HG03442 (cell line): ENCODE measurements around the gene REG4.

ENCODE experiments used
- ATAC-seq: cut with Tn5 transposase; IDR thresholded peaks from one replicate; pipeline ENCODE4 v1.9.1; 2021; ENCODE audit warnings: mild to moderate bottlenecking, moderate library complexity; ENCODE audit not compliant: unreplicated experiment

Gene REG4

DNA sequence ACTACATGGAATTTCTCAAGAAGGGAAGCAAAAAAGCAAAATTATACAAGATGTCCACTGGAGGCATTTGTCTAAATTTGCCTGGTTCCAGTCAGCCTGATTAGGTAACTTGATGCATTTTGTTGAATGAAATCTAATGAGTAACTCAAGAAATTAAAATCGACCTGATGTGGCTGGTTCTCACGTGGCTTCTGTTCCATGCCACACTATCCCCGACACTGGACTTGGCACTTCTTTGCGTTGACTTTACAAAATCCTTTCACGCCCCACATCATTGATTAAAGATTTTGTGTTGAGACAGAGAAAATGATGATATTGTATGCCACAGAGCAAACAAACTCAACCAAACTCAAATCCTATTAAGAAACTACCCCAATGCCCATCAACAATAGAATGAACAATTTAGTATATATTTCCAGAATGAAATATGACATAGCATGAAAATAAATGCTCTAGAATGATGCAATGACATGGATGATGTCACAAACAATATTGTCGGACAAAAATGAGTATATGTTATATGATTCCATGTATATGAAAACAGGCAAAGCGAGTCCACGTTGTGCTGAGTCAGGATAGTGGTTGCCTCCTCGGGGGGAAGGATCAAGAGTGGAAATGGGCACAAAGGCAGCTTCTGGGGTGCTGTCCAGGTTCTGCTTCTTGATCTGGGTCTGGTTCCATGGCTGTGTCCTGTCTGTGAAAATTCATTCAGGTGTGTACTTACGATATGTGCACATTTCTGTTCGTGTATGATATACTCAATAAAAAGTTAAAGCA, 29.6 kb downstream of the REG4 start:
- no peak for ATAC-seq

DNA sequence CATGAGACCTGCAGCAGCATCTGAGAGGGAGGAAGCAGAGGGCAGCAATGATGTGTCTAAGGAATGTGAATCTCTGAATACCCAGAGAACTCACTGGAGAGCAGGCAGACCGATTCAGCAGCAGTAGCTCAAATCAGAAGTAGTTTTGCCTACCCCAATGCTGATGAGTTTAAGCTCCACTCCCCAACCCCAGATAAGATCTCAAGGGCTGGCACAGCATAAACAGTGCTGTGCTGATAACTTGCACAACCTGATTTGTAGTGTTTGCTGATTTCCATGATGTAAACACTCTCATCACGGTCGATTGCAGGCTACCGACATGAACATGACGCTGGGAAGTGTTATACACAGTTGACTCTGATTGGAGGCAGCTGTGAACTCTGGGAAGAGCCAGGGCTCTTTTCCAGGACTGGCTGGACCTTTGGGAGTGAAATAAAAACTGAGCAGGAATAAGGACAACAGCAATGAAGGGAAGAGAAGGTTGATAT, 31.3 kb downstream of the REG4 start:
- no peak for ATAC-seq

DNA sequence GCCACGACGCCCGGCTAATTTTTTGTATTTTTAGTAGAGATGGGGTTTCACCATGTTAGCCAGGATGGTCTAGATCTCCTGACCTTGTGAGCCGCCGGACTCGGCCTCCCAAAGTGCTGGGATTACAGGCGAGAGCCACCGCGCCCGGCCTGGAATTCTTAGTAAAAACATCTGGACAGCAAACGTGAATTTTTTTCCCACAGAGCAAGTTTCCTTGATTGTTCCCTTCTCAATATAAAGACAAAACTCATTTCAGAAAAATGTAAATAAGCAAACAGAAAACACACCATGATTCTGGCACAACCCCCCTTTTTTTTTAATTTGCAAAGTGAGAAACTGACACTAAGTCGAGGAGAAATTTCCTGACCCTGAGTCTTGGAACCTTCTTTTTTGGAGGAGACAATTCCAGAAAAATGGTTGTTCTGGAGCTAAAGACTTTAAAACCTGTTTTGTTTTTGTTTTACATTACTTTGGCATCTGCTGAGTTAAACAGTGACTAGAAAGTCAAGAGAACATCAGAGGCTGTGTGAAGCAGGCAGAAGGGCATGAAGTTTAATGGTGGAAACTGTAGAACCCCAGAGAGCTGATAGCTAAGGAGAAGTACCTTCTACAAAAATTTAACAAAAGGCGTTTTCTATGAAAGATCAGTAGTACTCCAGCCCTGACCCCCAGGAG, 32.2 kb downstream of the REG4 start:
- ATAC-seq = no peak

DNA sequence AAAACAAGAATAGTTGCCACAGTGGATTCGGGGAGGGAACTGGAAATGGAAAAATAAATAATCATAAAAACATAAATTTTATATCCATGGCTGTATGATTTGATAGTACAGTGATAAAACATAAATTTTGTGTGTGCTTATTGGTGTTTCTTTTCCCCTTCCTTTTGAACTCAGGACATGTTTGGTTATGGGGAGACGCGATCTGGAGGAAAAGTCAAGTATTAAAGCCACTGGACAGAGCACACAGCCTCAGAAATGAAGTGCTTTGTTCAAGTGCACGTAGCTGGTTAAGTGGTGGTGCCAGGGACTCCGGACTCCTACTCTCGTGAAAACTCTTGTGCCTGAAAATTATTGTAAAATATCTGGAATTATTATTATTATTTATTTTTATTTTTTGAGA, 32.9 kb downstream of the REG4 start:
- no peak for ATAC-seq

DNA sequence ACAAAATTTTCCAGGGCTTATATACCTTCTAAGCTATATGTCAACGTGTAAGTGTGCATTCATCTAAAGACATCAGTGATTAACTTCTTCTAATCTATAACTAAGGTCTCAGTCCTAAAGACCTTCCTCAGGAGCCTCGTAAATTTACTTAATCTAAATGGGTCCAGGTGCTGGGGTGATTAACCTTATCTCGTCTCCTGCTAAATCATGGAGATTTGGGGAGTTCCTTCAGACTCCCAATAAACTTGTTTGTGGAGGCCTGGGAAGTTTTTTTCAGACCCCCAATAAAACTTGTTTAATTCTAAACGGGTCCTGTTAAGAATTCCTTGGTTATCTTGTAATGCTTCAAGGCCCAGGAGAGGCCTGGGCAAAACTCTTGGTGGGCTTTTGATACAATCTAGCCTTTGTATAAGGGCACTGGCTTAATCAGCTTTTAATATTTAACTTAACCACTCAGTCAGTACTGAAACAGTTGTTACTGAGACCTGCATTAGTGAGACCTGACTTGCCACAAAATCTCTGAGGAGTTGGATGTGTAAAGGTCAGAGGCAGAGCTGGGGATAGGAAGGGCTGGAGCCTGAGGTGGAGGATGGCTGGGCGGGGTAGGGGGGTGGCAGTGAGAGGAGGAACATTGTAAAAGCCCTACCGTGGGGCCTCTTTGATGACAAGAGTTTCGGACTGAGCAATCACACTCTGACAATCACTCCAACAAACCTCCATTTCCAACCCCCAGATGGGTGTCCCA, 36.3 kb downstream of the REG4 start:
- ATAC-seq = no peak

DNA sequence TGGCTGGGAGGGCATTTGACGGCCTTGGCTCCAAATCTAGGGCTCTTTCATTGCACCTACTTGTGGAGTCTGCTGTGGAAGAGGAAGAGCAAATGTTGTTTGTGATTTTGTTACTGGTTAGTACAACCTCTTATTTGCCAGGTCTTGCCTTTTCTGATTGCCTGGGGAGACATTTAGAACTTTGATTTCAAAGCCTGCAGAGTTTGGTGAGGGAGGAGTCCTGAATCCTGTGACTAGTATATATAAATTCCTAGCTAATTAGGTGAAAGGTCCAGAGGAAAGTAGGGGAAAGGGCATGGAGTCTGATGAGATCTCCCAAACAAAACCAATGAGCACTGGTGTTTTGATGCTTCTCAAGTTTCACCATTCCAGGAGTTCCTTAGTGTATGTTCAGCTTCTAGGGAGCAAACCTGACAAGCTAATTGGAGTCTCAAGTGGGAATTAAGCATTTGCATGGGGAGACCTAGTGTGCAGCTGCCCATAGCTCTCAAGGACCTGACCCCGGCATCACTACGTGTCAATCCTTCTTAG, 37.5 kb downstream of the REG4 start:
- no peak for ATAC-seq

DNA sequence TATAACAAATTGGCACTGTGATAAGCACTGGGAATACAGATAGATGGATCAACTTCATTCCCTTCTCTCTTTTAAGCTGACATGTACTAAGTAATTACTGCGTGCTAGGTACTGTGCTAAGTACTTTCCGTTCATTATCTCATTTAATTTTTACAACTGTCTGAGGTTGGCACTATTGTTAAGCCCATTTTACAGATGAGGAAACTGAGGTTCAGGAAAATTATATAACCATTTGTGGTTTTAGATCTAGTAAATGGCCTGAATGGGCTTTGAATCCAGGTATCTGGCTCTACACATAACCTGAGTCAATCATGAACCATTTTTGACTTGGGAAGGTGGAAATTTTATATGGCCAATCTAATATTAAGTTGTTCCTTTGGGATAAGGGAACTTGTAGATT, 39.0 kb downstream of the REG4 start:
- no peak for ATAC-seq

DNA sequence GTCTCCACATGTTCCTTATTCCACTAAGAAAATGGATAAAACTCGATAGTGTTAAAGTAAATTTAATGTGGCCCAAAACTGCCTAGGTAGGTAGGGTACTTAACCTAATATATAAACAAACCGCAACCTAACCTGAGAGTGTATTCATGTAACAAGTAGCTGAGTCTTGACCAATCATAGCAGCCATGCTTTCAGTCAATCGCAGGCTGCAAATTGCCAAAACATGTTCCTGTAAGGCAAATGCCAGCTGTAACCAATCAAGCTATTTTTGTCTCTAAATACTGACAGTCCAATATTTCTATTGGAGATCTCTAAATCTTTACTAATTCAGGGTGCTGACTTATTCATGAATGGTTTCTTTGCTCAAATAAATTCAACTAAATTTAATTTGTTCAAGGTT, 39.5 kb downstream of the REG4 start:
- no peak for ATAC-seq

DNA sequence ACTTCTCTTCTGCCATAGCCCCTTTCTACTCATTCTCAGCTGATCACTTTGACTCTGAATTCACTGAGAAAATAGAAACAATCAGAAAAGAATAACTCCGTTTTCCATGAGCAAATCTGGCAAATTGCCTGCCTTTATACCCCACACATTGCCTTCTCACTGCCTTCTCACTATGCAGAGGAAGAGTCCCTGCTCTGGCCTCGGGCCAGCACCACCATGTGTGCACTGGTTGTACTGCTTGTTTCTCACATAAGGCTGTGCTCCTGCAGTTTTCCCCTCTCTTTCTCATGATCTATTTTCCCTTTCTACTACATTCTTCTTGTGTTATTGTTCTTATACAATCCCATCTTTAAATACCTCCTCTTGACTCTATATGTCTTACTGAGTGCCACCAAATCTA, 40.2 kb downstream of the REG4 start:
- ATAC-seq = no peak

DNA sequence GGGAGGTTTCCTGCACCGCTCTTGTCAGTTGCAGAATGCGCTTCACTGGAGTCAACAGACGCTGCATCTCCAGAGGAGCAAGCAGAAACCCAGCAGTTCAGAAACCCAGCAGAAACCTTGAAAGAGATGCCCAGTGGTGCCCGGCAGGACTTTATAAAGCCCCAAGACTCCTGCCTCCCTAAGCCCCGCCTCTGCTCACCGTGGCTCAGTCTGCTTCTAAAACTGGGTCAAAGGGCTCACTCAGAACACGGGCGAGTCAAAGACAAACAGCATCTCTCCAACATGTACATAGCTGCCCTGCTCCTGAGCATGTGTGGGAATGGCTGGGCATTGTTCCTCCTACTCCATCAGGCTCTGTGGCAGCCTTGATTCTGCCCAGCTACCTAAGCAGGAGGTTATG, 42.5 kb downstream of the REG4 start, which contains the start of gene HMGCS2:
Gene HMGCS2 (minus strand): TSS at position 128 of the 400 bp plus-strand sequence. CDS start 61 bp downstream, at position 67.
- no peak for ATAC-seq

DNA sequence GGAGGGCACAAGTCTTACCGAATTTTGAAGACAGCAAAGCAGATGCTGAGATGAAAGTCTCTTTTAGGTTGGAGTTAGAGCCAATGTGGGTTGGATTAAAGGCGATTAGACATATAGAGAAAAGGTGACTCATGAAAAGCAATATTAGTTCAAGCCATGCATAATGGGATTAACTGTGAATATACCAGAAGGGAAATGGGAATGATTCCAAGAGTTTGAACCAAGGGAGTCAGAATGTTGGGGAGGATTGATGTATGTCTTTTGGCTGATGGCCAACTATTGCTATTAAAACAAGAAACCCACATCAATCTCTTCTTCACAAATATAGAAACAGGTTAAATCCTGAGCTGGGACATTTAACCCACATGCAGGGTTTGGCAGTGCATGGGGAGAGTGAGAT, 43.8 kb downstream of the REG4 start:
- ATAC-seq = no peak

DNA sequence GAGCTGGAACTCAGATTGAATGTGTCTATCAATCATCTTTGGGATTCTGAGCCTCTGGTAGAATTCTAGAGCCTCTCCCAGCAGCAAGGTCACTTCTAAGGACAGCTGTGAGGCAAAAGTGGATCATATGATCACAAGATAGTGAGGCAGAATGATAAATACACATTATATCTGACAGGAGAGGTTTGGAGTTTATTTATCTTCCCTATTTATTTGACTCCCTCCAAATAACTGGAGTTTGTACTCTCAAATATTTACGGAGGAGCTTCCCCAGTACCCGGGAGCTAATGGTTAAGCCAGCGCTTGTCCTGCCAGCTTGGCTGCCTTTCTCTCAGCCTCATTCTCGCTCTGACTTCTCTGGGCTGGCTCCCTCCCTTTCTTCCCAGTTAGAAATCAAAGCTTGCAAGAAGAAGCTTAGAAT, 44.9 kb downstream of the REG4 start:
- no peak for ATAC-seq

DNA sequence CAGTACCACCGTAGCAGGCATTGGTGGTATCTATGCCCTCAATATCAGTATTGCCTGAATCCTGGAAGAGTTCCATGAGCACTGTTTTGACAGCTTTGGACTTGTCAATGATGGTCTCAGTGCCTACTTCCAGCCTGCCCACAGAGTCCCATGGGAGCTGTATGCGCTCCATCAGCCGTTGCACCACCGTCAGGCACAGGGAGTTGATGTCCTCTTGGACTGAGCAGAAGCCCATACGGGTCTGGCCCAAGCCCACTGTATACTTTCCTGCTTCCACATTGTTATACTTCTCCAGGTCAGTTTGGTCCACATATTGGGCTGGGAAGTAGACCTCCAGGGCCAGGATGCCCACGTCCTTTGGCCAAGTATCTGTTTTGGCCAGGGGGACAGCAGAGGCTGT, 47.0 kb downstream of the REG4 start:
- ATAC-seq = no peak

DNA sequence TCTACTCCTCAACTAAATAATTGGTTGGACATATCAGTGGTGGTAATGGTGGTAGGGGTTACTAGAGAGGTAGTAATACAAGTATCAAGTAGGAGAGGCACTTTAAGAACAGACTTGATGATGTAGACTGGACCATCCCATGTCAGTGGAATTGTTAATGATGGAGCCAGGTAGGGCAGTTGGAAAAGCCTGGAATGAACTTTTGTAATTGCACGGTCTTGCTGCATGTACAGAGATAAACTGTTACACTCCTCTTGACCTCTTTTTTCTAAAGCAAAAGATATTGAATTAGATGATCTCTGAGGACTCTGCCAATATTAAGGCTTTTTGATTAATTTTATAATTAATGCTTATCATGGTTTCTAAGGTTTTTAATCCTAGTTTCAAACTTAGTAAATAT, 48.3 kb downstream of the REG4 start:
- ATAC-seq = no peak

DNA sequence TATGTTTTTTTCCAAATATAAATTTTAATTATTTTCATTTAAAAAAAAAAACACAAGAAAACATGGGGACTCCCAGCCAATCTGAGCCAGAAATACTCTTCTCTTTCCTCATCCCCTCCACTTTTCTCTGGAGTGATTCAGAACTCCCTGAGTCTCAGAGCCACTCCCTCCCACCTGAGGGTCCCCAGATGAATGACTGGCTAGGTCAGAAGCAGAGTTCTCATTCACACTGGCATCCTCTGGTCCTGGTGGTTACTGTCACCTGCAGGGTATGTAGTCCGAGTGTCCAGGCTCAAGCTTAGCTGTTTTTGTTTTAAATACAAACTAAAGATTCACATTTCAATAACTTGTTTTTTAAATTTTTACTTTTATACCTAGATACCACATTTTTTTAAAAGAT, 48.9 kb downstream of the REG4 start:
- no peak for ATAC-seq

DNA sequence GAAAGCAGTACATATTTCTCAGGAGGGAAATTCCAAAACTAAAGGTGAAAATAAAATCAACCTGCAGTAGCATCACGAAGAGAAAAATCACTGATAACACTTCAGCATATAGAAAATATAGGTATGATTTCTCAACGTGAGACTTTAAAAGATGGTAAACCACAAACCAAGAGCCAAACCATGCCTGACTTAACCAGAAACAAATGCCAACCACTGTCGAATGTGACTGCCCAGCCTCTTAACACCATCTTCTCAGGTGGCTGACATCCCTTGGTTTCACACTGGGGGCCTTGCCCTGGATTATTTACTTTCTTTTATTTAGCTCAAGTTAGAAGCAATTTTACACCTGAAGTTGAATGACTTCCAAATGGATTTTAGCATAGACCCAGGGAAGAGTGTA, 52.7 kb downstream of the REG4 start:
- ATAC-seq = no peak

DNA sequence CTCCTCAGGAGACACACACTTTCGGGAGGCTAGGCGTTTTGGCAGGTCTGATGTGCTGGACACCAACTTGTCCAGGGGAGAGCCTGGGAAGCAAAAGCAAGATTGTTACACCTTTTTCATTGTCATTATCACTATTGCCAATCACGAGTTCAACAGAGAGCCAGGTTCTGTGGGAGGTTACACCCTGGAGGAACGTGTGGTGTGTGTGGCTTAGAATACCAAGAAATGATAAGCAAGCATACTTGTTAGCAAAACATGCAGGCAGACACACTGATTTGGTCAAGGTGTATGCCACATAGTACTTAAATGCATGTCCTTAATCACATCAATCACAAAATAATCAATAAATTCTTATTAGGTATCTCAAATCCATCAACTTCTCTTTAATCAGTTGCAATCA, 58.7 kb downstream of the REG4 start:
- ATAC-seq = no peak

DNA sequence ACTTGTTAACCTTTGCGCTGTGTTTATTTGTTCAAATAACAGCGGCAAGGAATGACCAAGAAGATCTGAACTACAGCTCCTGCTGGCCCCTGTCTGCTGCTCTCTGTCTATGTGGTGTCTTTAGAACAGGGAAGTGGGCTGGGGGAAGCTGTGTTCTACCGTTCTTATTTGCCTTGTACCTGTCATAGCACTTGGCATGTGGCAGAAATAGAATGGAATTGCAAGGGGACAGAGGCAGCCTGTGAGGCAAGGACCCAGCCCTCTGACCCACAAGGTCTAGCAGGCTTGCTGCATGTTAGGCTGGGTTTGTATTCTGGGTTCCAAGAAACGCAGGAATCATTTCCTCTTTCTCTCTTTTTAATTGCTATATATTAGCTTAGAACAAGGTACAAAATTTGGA, 63.2 kb downstream of the REG4 start:
- no peak for ATAC-seq

DNA sequence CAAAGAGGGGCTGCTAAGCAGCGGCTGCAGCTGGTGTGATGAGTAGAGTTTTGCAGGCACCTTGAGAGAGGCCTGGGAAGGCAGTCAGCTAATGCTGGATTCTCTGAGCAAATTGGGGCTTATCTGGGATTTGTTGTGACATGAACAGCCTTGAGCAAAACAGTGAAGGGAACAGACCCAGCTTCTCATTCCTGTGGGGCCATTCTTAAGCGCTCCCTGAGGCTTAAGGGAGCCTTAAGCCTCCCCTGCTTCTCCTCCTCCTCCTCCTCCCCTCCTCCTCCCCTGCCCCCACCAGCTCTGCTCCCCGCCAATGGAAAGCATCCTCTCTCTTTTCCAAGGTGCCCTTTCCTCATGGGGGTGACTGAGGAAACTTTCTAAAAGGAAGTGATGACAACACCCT, 63.8 kb downstream of the REG4 start:
- ATAC-seq = no peak

DNA sequence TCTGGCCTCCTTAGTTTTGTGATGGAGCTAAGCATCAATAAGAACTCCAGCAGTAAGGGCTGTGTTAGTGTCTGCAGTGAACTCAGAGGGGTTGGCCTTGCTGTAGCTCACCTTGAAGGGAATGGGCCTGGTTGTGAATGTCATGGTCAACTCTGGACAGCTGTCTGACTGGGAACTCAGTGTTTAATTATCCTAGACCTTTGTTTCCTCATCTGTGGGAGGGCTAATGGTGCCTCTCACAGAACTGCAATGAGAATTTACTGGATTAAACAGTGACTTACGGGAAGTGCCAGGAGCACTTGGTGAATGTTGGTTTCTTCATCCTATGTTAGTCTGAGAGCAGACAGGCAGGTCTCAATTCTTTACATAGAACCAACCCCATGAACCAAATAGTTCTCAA, 66.2 kb downstream of the REG4 start:
- no peak for ATAC-seq

DNA sequence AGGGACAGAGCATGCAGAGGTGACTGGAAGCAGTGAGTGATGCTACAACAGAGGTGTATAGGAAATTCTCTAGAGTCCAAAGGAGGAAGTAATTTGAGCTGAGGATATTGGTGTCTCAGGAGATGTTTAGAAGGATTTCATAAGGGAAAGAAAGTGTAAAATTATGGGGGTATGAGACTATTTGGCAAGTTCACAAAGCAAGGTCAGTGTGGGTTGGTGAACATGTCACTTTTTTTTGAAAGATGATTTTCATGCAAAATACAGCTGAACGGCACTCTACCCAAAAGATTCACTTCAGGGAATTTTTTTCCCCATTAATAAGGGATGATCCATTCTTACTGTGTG, 66.7 kb downstream of the REG4 start:
- ATAC-seq = no peak
